HPDE6-E6E7 (cell line): ENCODE results near the gene METRN.

Experiments used
- DNase-seq: peaks from one replicate; pipeline ENCODE4 v3.0.0; 2011; ENCODE audit warnings: missing footprints; ENCODE audit errors: extremely low spot score

Gene METRN

GRCh38 chr16:723695-724094 is 8.8 kb downstream of the METRN start:
- DNase-seq: no peak

DNA sequence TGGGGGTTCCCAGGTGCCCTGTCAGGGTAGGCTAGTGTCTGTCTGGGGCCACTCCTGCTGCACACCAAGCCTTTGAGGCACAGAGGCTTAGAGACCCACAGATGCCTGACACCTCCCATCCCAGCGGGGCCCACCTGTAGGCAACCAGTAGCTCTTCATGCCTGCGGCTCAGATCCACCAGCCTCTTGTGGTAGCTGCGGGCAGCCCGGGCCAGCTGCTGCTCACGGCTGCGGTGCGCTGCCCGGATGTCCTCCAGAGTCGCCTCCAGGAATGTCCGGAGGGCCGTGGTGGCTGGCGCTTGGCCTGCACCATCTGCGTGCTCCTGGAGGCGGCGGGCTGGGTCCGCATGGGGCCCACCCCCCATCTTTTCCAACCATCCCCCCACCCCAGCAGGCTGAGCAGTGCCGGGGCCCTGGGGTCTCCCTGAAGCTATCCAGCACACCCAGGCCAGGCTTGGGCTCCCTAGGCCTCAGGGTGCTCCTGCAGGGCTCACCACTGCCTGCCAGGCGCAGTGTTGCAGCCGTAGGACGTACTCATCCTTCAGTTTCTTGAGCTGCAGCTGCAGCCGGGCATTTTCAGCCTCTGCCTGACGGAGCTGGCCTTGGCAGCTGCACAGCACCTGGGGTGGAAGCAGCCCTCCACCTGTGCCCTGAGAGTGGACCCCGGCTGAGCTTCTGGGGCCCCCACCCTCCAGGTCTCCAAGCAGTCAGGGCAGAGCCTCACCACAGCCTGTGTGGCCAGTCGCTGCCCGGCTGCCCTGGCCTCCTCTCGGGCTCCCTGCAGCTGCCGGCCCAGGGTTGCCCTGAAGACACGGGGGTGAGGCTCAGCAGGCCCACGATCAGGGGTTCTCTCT is 9.5 kb downstream of the METRN start:
- DNase-seq: no peak

DNA sequence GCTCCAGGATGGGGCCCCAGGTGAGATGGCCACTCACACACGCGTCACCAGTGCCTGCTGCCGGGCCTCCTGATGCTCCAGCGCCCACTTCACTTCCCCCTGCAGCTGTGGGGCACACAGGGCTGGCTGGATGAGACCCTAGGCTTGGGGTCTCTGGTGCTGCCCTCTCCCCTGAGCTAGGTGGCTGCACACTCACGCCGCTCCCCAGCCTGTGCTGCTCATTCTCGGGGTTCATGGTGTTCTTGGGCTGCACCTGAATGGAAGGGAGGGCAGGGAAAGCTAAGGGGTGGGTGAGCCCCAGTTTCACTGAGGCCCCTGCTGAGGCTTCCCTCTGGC is 10.1 kb downstream of the METRN start:
- no peak for DNase-seq

DNA sequence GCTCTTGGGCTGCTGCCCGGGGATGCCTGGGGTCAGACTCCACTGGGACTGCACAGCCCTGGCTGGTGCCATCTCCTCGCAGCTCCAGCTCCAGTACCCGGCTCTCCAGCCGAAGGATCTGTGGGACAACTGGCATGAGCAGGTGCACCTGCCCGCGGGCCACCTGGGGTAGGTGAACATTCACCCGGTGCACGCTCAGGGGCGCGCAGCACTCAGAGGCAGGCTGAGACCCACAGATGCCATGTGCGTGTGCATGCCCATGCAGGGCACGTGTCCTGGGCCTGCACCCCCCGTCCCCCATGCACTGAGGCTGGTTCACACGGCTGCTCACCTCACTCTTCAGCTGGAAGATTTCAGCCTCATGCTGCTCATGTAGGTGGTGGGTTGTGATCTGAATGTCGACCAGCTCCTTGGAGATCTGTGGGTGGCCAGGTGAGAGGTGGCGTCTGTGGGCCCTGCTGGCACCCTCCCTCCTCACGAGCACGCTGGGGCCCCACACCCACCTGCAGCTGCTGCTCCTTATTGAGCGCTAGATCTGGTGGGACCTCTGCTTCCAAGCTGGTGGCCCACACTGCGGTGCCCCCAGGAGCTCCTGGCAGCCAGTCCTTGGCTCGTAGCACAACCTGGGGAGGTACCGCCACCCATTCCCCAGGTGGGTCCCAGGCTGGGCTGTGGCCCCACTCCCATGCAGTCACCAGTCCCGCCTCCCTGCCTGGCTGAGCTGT is 10.7 kb downstream of the METRN start:
- no peak for DNase-seq

GRCh38 chr16:726188-726437 is 11.2 kb downstream of the METRN start:
- DNase-seq: no peak

- DNase-seq: no peak
These were observed 11.7 kb downstream of the METRN start, which contains the start of the genes CCDC78 and HAGHL for GRCh38 chr16:726438-727290. CCDC78 (minus strand) TSS chr16:726443; CDS start chr16:726367, 76 bp downstream. HAGHL (plus strand) TSS chr16:727106; CDS start chr16:727510, 404 bp downstream.

DNA sequence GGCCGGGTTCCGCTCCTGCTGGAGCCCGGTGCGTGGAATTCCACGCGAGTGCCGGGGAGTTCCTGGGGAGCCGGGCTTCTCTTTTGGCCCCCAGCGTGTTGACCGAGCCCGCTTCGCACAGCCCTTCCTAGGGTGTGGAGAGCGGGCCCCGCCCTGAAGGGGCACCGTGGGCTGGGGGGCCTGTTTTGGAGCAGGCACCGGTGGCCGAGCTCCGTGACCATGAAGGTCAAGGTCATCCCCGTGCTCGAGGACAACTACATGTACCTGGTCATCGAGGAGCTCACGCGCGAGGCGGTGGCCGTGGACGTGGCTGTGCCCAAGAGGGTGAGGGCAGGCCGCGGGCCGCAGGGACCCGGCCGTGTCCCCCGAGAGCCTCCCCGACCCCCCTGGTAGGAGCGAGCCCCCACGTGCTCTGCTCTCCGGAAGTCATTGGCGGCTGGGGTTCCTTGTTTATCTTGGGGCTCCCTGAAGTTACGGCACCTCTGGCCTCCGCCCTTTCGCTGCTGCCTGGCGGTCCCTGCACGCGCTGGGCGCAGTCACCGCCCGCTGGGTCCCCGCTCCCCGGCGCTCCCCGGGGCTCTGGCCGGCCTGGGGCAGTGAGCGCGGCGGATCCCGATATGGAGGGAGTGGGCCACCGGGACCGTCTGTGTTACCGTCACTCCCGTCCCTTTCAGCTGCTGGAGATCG is 12.5 kb downstream of the METRN start:
- no peak for DNase-seq

- peak; percentile 67 for DNase-seq
These were observed 13.4 kb downstream of the METRN start for GRCh38 chr16:728131-728889.

- no peak for DNase-seq
These were observed 14.2 kb downstream of the METRN start for GRCh38 chr16:728890-729744.

GRCh38 chr16:729768-730665 is 15.1 kb downstream of the METRN start:
- no peak for DNase-seq

GRCh38 chr16:730666-731509 is 16.0 kb downstream of the METRN start:
- DNase-seq: no peak

DNA sequence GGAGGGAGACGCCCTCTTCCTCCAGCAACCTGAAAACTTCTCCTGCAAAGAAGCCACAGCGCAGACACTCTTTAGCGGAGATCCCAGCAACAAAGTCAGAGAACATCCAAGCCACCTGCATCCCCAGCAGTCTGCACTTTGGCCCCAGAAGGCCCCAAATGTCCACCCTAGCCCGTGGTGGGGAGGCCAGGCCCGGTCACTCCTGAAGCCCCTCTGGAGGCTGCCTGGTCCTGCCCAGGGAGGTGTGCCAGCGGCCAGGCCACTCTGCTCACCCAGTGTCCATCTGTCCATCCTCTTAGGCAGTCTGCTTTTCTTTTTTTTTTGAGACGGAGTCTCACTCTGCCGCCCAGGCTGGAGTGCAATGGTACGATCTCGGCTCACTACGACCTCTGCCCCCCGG is 17.4 kb downstream of the METRN start:
- DNase-seq: no peak

GRCh38 chr16:732936-733335 is 18.0 kb downstream of the METRN start:
- DNase-seq: no peak

GRCh38 chr16:733382-734207 is 18.7 kb downstream of the METRN start:
- no peak for DNase-seq

- DNase-seq: no peak
These were observed 19.5 kb downstream of the METRN start for GRCh38 chr16:734208-734980.
